Loucy (cell line): ENCODE results near the gene WRAP73.
"Not testable (repeated sequence)": the region's sequence is repeated elsewhere in the genome, so short reads cannot be mapped to it uniquely, and the experiment has no call there.

ENCODE experiments used
- CTCF ChIP-seq: fragments of 200-600 bp; sonication (generic); conservative IDR thresholded peaks from 2 replicates; pipeline ENCODE4 v1.5.1; 2014; ENCODE audit warnings: mild to moderate bottlenecking, antibody characterized with exemption, low read length
- EZH2phosphoT487 ChIP-seq: fragments of 200-600 bp; IDR thresholded peaks from 2 replicates; pipeline ENCODE4 v1.6.1; 2018; ENCODE audit warnings: antibody characterized with exemption, mild to moderate bottlenecking, moderate library complexity, borderline replicate concordance

- not testable (repeated sequence) for TF ChIP-seq CTCF, EZH2phosphoT487
Observed at GRCh38 chr1:3585353-3585868, 64.5 kb downstream of the WRAP73 start.
